PC-3 (cell line): ENCODE data around the gene SHQ1. TPM values are rescaled to one million over a fixed set of nuclear protein-coding genes. Genes with fewer than 3 reads are reported as not detected.

Experiments used
- ATAC-seq: fragments of 200-7000 bp; cut with Tn5 transposase; 2 replicates; pipeline ENCODE4 v1.9.1; 2020; ENCODE audit warnings: mild to moderate bottlenecking, moderate library complexity
- BruUV-seq: library from RNA; stranded (reverse); fragments of 400-500 nt; replicated peaks from 2 replicates; lab custom pipeline; 2021; lab: Mats Ljungman, UMichigan
- CTCF ChIA-PET: fragments of 300-600 bp; sonication (Branson Sonifier 250); formaldehyde crosslinking; loops from one replicate; lab custom pipeline; 2022; ENCODE audit warnings: antibody characterized with exemption; lab: Charles Lee
- POLR2A ChIA-PET: fragments of 300-600 bp; sonication (Branson Sonifier 250); formaldehyde crosslinking; loops from one replicate; lab custom pipeline; 2022; ENCODE audit warnings: antibody characterized with exemption; ENCODE audit not compliant: unreplicated experiment; lab: Charles Lee
- DNase-seq: peaks from one replicate; pipeline ENCODE4 v3.0.0-alpha.2; 2015
- H2AFZ ChIP-seq: fragments of 300-600 bp; sonication (generic); 2 replicates; pipeline ENCODE4 v1.6.0; 2016; ENCODE audit warnings: antibody characterized with exemption, low read length
- H3F3A ChIP-seq: fragments of 300-600 bp; sonication (generic); one replicate; pipeline ENCODE4 v1.6.0; 2017; ENCODE audit warnings: antibody characterized with exemption, low read length, control low read depth, mild to moderate bottlenecking; ENCODE audit not compliant: unreplicated experiment
- H3K27ac ChIP-seq: fragments of 300-600 bp; sonication (generic); 2 replicates; pipeline ENCODE4 v1.5.1; 2016; ENCODE audit warnings: mild to moderate bottlenecking, low read length
- H3K27me3 ChIP-seq: fragments of 300-600 bp; sonication (generic); 2 replicates; pipeline ENCODE4 v1.6.1; 2016; ENCODE audit warnings: low read length, mixed read lengths
- H3K36me3 ChIP-seq: fragments of 300-600 bp; sonication (generic); 2 replicates; pipeline ENCODE4 v1.6.1; 2016; ENCODE audit warnings: low read depth, mixed run types, low read length, mixed read lengths
- H3K4me1 ChIP-seq: fragments of 300-600 bp; sonication (generic); 2 replicates; pipeline ENCODE4 v1.5.1; 2016; ENCODE audit warnings: low read length; ENCODE audit not compliant: insufficient read depth
- H3K4me2 ChIP-seq: fragments of 300-600 bp; sonication (generic); 2 replicates; pipeline ENCODE4 v1.6.0; 2016; ENCODE audit warnings: low read length
- H3K4me3 ChIP-seq: fragments of 300-600 bp; sonication (generic); 2 replicates; pipeline ENCODE4 v1.5.1; 2016; ENCODE audit warnings: mild to moderate bottlenecking, low read length, mixed read lengths
- H3K79me2 ChIP-seq: fragments of 300-600 bp; sonication (generic); 2 replicates; pipeline ENCODE4 v1.6.1; 2017; ENCODE audit warnings: low read length, mixed read lengths
- H3K9ac ChIP-seq: fragments of 300-600 bp; sonication (generic); 2 replicates; pipeline ENCODE4 v1.6.0; 2016; ENCODE audit warnings: mild to moderate bottlenecking, low read length
- H3K9me2 ChIP-seq: fragments of 300-600 bp; sonication (generic); replicated peaks from 2 replicates; pipeline ENCODE4 v1.6.1; 2016; ENCODE audit warnings: mixed run types, low read length, mixed read lengths
- H3K9me3 ChIP-seq: fragments of 300-600 bp; sonication (generic); 2 replicates; pipeline ENCODE4 v1.6.1; 2016; ENCODE audit warnings: low read length, mixed read lengths
- H4K20me1 ChIP-seq: fragments of 300-600 bp; sonication (generic); 2 replicates; pipeline ENCODE4 v1.6.1; 2016; ENCODE audit warnings: low read length, mixed read lengths
- CTCF ChIP-seq: fragments of 300-600 bp; sonication (generic); conservative IDR thresholded peaks from 2 replicates; pipeline ENCODE4 v1.5.1; 2017; ENCODE audit warnings: antibody characterized with exemption, low read depth, mild to moderate bottlenecking, low read length
- EZH2 ChIP-seq: fragments of 300-600 bp; sonication (generic); IDR thresholded peaks from one replicate; pipeline ENCODE4 v1.6.1; 2017; ENCODE audit warnings: antibody characterized with exemption, mild to moderate bottlenecking, low read length; ENCODE audit not compliant: unreplicated experiment
- EZH2phosphoT487 ChIP-seq: fragments of 300-600 bp; sonication (generic); IDR thresholded peaks from 2 replicates; pipeline ENCODE4 v1.6.1; 2018; ENCODE audit warnings: mild to moderate bottlenecking, antibody characterized with exemption, low read length, borderline replicate concordance
- intact Hi-C: fragments of 100-400 bp; cut with micrococcal nuclease; formaldehyde crosslinking; loops from 2 replicates; pipeline ENCODE4 v1.9.0; 2023
- total RNA-seq: library from RNA; depleted of rRNA; stranded (reverse); fragments of >200 nt; gene quantifications from 2 replicates; pipeline ENCODE4 v1.2.3, GENCODE V29; 2014

SHQ1 gene
- total RNA-seq, 1 experiment from 2014 or later, result 19.6 TPM

- no TSS peak for BruUV-seq
- no peak overlapping the region for H3K9ac ChIP-seq
- no peak overlapping the region for H2AFZ ChIP-seq
- POLR2A ChIA-PET, result no interaction called here
- TF ChIP-seq CTCF (no peak), EZH2phosphoT487 (no peak), EZH2 (no peak)
- H4K20me1 ChIP-seq, result no peaks in the 10 kb centered on the region
- no peaks in the 10 kb centered on the region for H3K9me3 ChIP-seq
- no peak for DNase-seq
- intact Hi-C loops, result no loop called here
- H3K27ac ChIP-seq, result no peak overlapping the region
- H3K4me1 ChIP-seq, result no peaks in the 10 kb centered on the region
- peaks cover 5% of the 10 kb centered on the region; the same call in 1 of the 2 replicates for H3K36me3 ChIP-seq
- CTCF ChIA-PET, result no interaction called here
- ATAC-seq, result no peak
- no peak overlapping the region for H3K4me3 ChIP-seq
- no peak overlapping the region for H3K4me2 ChIP-seq
- no peaks in the 10 kb centered on the region for H3F3A ChIP-seq
- H3K79me2 ChIP-seq, result no peaks in the 10 kb centered on the region
- no peaks in the 10 kb centered on the region for H3K9me2 ChIP-seq
- no peaks in the 10 kb centered on the region for H3K27me3 ChIP-seq
Observed at GRCh38 chr3:72786668-72787067, 61.6 kb downstream of the SHQ1 start.

- H3K4me1 ChIP-seq, result no peaks in the 10 kb centered on the region
- peaks cover 5% of the 10 kb centered on the region; the same call in 1 of the 2 replicates for H3K36me3 ChIP-seq
- no peaks in the 10 kb centered on the region for H3F3A ChIP-seq
- H2AFZ ChIP-seq, result no peak overlapping the region
- no peaks in the 10 kb centered on the region for H3K79me2 ChIP-seq
- no peaks in the 10 kb centered on the region for H3K27me3 ChIP-seq
- H3K27ac ChIP-seq, result no peak overlapping the region
- CTCF ChIA-PET, result no interaction called here
- H3K4me2 ChIP-seq, result no peak overlapping the region
- H3K4me3 ChIP-seq, result no peak overlapping the region
- no peaks in the 10 kb centered on the region for H3K9me3 ChIP-seq
- ATAC-seq (no peak), DNase-seq (no peak)
- intact Hi-C loops, result no loop called here
- H3K9ac ChIP-seq, result no peak overlapping the region
- TF ChIP-seq CTCF (no peak), EZH2phosphoT487 (no peak), EZH2 (no peak)
- no TSS peak for BruUV-seq
- POLR2A ChIA-PET, result no interaction called here
- H4K20me1 ChIP-seq, result no peaks in the 10 kb centered on the region
- H3K9me2 ChIP-seq, result no peaks in the 10 kb centered on the region
Observed at GRCh38 chr3:72784226-72784625, 64.0 kb downstream of the SHQ1 start.

GRCh38 chr3:72782521-72782920 lies 65.7 kb downstream of the SHQ1 start:
- Histone ChIP-seq H3K4me3 (no peak overlapping the region), H3K27me3 (no peaks in the 10 kb centered on the region), H3K4me1 (no peaks in the 10 kb centered on the region), H4K20me1 (no peaks in the 10 kb centered on the region), H3K4me2 (no peak overlapping the region), H3K36me3 (peaks cover 5% of the 10 kb centered on the region; the same call in 1 of the 2 replicates), H3K79me2 (no peaks in the 10 kb centered on the region), H3K9ac (no peak overlapping the region), H3F3A (no peaks in the 10 kb centered on the region), H3K9me2 (no peaks in the 10 kb centered on the region), H3K27ac (no peak overlapping the region), H3K9me3 (no peaks in the 10 kb centered on the region), H2AFZ (no peak overlapping the region)
- DNase-seq (no peak), ATAC-seq (no peak)
- ChIA-PET CTCF (no interaction called here), POLR2A (no interaction called here)
- no TSS peak for BruUV-seq
- intact Hi-C loops, result no loop called here
- TF ChIP-seq CTCF (no peak), EZH2phosphoT487 (no peak), EZH2 (no peak)
